C4-2B (cell line): ENCODE measurements around the gene LAMA5.
A peak's percentile ranks its signal among the peaks of the same experiment; 100 is the strongest.

Experiments used
- H3K27ac ChIP-seq: fragments of 450-650 bp; 2 replicates; pipeline ENCODE4 v1.5.1; 2017
- CTCF ChIP-seq: fragments of 450-650 bp; conservative IDR thresholded peaks from 2 replicates; pipeline ENCODE4 v1.5.1; 2017; ENCODE audit warnings: mild to moderate bottlenecking
- ZFX ChIP-seq: fragments of 450-650 bp; IDR thresholded peaks from 2 replicates; pipeline ENCODE4 v1.6.1; 2017

LAMA5 gene

GRCh38 chr20:62411479-62412193 lies 44.5 kb upstream of the LAMA5 start:
- TF ChIP-seq ZFX (no peak), CTCF (no peak)

GRCh38 chr20:62410746-62411478 lies 43.8 kb upstream of the LAMA5 start:
- H3K27ac ChIP-seq = peak overlapping the region; percentile 44
- TF ChIP-seq ZFX = no peak
- TF ChIP-seq CTCF = no peak

More at GRCh38 chr20:62411479-62412193, 44.5 kb upstream of the LAMA5 start:
- H3K27ac ChIP-seq = no peak overlapping the region

GRCh38 chr20:62409931-62410745 lies 43.0 kb upstream of the LAMA5 start:
- H3K27ac ChIP-seq = peak overlapping the region; percentile 44
- TF ChIP-seq ZFX (no peak), CTCF (peak; percentile 78)

- TF ChIP-seq CTCF = no peak
- TF ChIP-seq ZFX = no peak
- H3K27ac ChIP-seq = peak overlapping the region; percentile 44
Measured at GRCh38 chr20:62409086-62409853, 42.2 kb upstream of the LAMA5 start.

- no peak overlapping the region; the same call in 1 of the 2 replicates for H3K27ac ChIP-seq
- TF ChIP-seq CTCF (no peak), ZFX (no peak)
Measured at GRCh38 chr20:62408640-62409039, 41.5 kb upstream of the LAMA5 start.

- TF ChIP-seq CTCF (no peak), ZFX (no peak)
- peak overlapping the region; percentile 83 for H3K27ac ChIP-seq
Measured at GRCh38 chr20:62408055-62408454, 40.9 kb upstream of the LAMA5 start.
